H7 (cell line): ENCODE measurements around the gene MYO3A. TPM values are rescaled to one million over a fixed set of nuclear protein-coding genes. Genes with fewer than 3 reads are reported as not detected.
"Not testable (repeated sequence)": the region's sequence is repeated elsewhere in the genome, so short reads cannot be mapped to it uniquely, and the experiment has no call there.

ENCODE experiments used
- DNase-seq: peaks from one replicate; pipeline ENCODE4 v3.0.0; 2012
- H3K27me3 ChIP-seq: 2 replicates; pipeline ENCODE4 v1.6.0; 2011; ENCODE audit warnings: mild to moderate bottlenecking, low read length; ENCODE audit not compliant: control insufficient read depth, insufficient read depth
- H3K36me3 ChIP-seq: replicated peaks from 2 replicates; pipeline ENCODE4 v1.5.1; 2011; ENCODE audit warnings: low read length; ENCODE audit not compliant: control insufficient read depth, insufficient read depth
- H3K4me3 ChIP-seq: 2 replicates; pipeline ENCODE4 v1.5.1; 2011; ENCODE audit warnings: low read depth, mild to moderate bottlenecking, control low read depth, low read length, moderate library complexity; ENCODE audit not compliant: insufficient read depth
- total RNA-seq: library from RNA; depleted of rRNA; stranded (reverse); fragments of >200 nt; shearing (Covaris generic); gene quantifications from 2 replicates; pipeline ENCODE4 v1.2.3, GENCODE V29; 2014

The MYO3A gene
- total RNA-seq, 1 experiment from 2014 or later, result 4.9 TPM

GRCh38 chr10:25944771-25945170, 10.7 kb downstream of the MYO3A start:
- Histone ChIP-seq H3K36me3 (no peaks in the 10 kb centered on the region), H3K27me3 (no peaks in the 10 kb centered on the region), H3K4me3 (no peak overlapping the region)
- no peak for DNase-seq

GRCh38 chr10:25952857-25953256, 18.8 kb downstream of the MYO3A start:
- DNase-seq, result no peak
- Histone ChIP-seq H3K36me3 (no peaks in the 10 kb centered on the region), H3K27me3 (no peaks in the 10 kb centered on the region), H3K4me3 (no peak overlapping the region)

- no peak for DNase-seq
- H3K27me3 ChIP-seq, result no peaks in the 10 kb centered on the region
- H3K4me3 ChIP-seq, result no peak overlapping the region
- no peaks in the 10 kb centered on the region for H3K36me3 ChIP-seq
Observed at GRCh38 chr10:25954851-25955250, 20.8 kb downstream of the MYO3A start.

- H3K36me3 ChIP-seq, result no peaks in the 10 kb centered on the region
- no peaks in the 10 kb centered on the region for H3K27me3 ChIP-seq
- no peak overlapping the region for H3K4me3 ChIP-seq
- DNase-seq, result no peak
Observed at GRCh38 chr10:25959540-25960232, 25.7 kb downstream of the MYO3A start.

GRCh38 chr10:25965584-25965983, 31.6 kb downstream of the MYO3A start:
- H3K4me3 ChIP-seq, result no peak overlapping the region

GRCh38 chr10:25966844-25967243, 32.8 kb downstream of the MYO3A start:
- no peak for DNase-seq
- Histone ChIP-seq H3K27me3 (no peaks in the 10 kb centered on the region), H3K36me3 (no peaks in the 10 kb centered on the region), H3K4me3 (no peak overlapping the region)

More at GRCh38 chr10:25965584-25965983, 31.6 kb downstream of the MYO3A start:
- Histone ChIP-seq H3K36me3 (no peaks in the 10 kb centered on the region), H3K27me3 (no peaks in the 10 kb centered on the region)
- no peak for DNase-seq

GRCh38 chr10:25972631-25973030, 38.6 kb downstream of the MYO3A start:
- no peak for DNase-seq
- Histone ChIP-seq H3K4me3 (no peak overlapping the region), H3K36me3 (no peaks in the 10 kb centered on the region), H3K27me3 (no peaks in the 10 kb centered on the region)

- H3K4me3 ChIP-seq, result no peak overlapping the region
- H3K27me3 ChIP-seq, result no peaks in the 10 kb centered on the region
- DNase-seq, result peak; percentile 13
- H3K36me3 ChIP-seq, result no peaks in the 10 kb centered on the region
Observed at GRCh38 chr10:25974897-25975459, 40.9 kb downstream of the MYO3A start.

GRCh38 chr10:25978771-25979170, 44.7 kb downstream of the MYO3A start:
- Histone ChIP-seq H3K36me3 (no peaks in the 10 kb centered on the region; the same call in 1 of the 2 replicates), H3K4me3 (no peak overlapping the region), H3K27me3 (no peaks in the 10 kb centered on the region)
- DNase-seq, result no peak

GRCh38 chr10:25982107-25982506, 48.1 kb downstream of the MYO3A start:
- H3K27me3 ChIP-seq, result no peaks in the 10 kb centered on the region

GRCh38 chr10:25988583-25988982, 54.6 kb downstream of the MYO3A start:
- H3K27me3 ChIP-seq, result no peaks in the 10 kb centered on the region
- H3K4me3 ChIP-seq, result no peak overlapping the region
- H3K36me3 ChIP-seq, result no peaks in the 10 kb centered on the region
- no peak for DNase-seq

More at GRCh38 chr10:25982107-25982506, 48.1 kb downstream of the MYO3A start:
- Histone ChIP-seq H3K36me3 (no peaks in the 10 kb centered on the region; the same call in 1 of the 2 replicates), H3K4me3 (no peak overlapping the region)
- no peak for DNase-seq

- no peak overlapping the region for H3K4me3 ChIP-seq
- H3K27me3 ChIP-seq, result no peaks in the 10 kb centered on the region
- DNase-seq, result no peak
- H3K36me3 ChIP-seq, result no peaks in the 10 kb centered on the region
Observed at GRCh38 chr10:25989951-25990350, 55.9 kb downstream of the MYO3A start.

- no peak overlapping the region for H3K4me3 ChIP-seq
- no peaks in the 10 kb centered on the region for H3K36me3 ChIP-seq
- DNase-seq, result no peak
- H3K27me3 ChIP-seq, result no peaks in the 10 kb centered on the region
Observed at GRCh38 chr10:25999295-25999981, 65.4 kb downstream of the MYO3A start.

- Histone ChIP-seq H3K4me3 (no peak overlapping the region), H3K27me3 (no peaks in the 10 kb centered on the region), H3K36me3 (no peaks in the 10 kb centered on the region)
- no peak for DNase-seq
Observed at GRCh38 chr10:26000971-26001370, 66.9 kb downstream of the MYO3A start.

GRCh38 chr10:26002466-26002865, 68.4 kb downstream of the MYO3A start:
- not testable (repeated sequence) for H3K36me3 ChIP-seq, DNase-seq, H3K27me3 ChIP-seq, H3K4me3 ChIP-seq
